Common myeloid progenitor, CD34-positive (primary cell): ENCODE measurements around the gene RIMKLA.
A peak's percentile ranks its signal among the peaks of the same experiment; 100 is the strongest.

Experiments
- CTCF ChIA-PET: fragments of 350-600 bp; sonication (Branson Sonifier 250); formaldehyde crosslinking; loops from one replicate; lab custom pipeline; 2021; ENCODE audit warnings: antibody characterized with exemption; lab: Charles Lee
- POLR2A ChIA-PET: fragments of 350-600 bp; sonication (Branson Sonifier 250); formaldehyde crosslinking; loops from one replicate; lab custom pipeline; 2021; ENCODE audit warnings: antibody characterized with exemption; lab: Charles Lee
- DNase-seq, 3 donors: peaks; one replicate each; pipeline versions ENCODE4 v3.0.0 to v3.0.0-alpha.2; 2013
- H3K27ac ChIP-seq, 2 experiments: 1 replicate in 1 of 2; 2 replicates in 1 of 2; pipeline ENCODE4 v1.7.0; 2013; ENCODE audit warnings: inconsistent platforms in 2 of 2, low read length in 2 of 2, mild to moderate bottlenecking in 2 of 2, low read depth in 1 of 2, moderate library complexity in 1 of 2; ENCODE audit not compliant: severe bottlenecking in 2 of 2, insufficient read depth in 1 of 2, poor library complexity in 1 of 2
- H3K27me3 ChIP-seq, 5 experiments: replicated peaks in 2 of 5; 1 replicate in 3 of 5; 2 replicates in 2 of 5; pipeline versions ENCODE4 v1.6.1 to v1.7.0; 2013; ENCODE audit warnings: low read length in 4 of 5, mild to moderate bottlenecking in 2 of 5, moderate library complexity in 2 of 5, inconsistent platforms in 1 of 5; ENCODE audit not compliant: insufficient read depth in 5 of 5, control insufficient read depth in 4 of 5
- H3K36me3 ChIP-seq, 4 experiments: 1 replicate in 2 of 4; 2 replicates in 2 of 4; pipeline versions ENCODE4 v1.6.1 to v1.7.0; 2013; ENCODE audit warnings: low read length in 3 of 4, control low read depth in 1 of 4, mild to moderate bottlenecking in 1 of 4; ENCODE audit not compliant: control insufficient read depth in 4 of 4, insufficient read depth in 4 of 4
- H3K4me1 ChIP-seq, 4 experiments: 1 replicate in 3 of 4; 2 replicates in 1 of 4; pipeline versions ENCODE4 v1.6.1 to v1.7.1; 2013; ENCODE audit warnings: low read length in 3 of 4, mild to moderate bottlenecking in 3 of 4, control low read depth in 1 of 4, inconsistent platforms in 1 of 4, moderate library complexity in 1 of 4; ENCODE audit not compliant: control insufficient read depth in 4 of 4, insufficient read depth in 4 of 4; ENCODE audit errors: control extremely low read depth in 1 of 4
- H3K4me3 ChIP-seq, 7 experiments: 1 replicate in 4 of 7; 2 replicates in 3 of 7; pipeline versions ENCODE4 v1.5.1 to v1.7.0; 2013; ENCODE audit warnings: mild to moderate bottlenecking in 7 of 7, low read length in 6 of 7, moderate library complexity in 6 of 7, inconsistent platforms in 2 of 7, low read depth in 2 of 7, control low read depth in 1 of 7; ENCODE audit not compliant: insufficient read depth in 4 of 7, control insufficient read depth in 1 of 7; ENCODE audit errors: extremely low read depth in 1 of 7
- H3K9me3 ChIP-seq, 5 experiments: 1 replicate in 4 of 5; 2 replicates in 1 of 5; pipeline versions ENCODE4 v1.6.1 to v1.7.1; 2013; ENCODE audit warnings: low read length in 4 of 5, mild to moderate bottlenecking in 2 of 5, inconsistent platforms in 1 of 5, low read depth in 1 of 5, moderate library complexity in 1 of 5; ENCODE audit not compliant: control insufficient read depth in 4 of 5, insufficient read depth in 2 of 5; ENCODE audit errors: control extremely low read depth in 1 of 5
- WGBS: methylation state at CpG from one replicate; pipeline ENCODE4 v1.1.5; 2013; ENCODE audit not compliant: insufficient coverage; 5-methylcytosine and 5-hydroxymethylcytosine counted together

RIMKLA gene

GRCh38 chr1:42370876-42371549 is 9.6 kb upstream of the RIMKLA start:
- CTCF ChIA-PET, result interaction anchor here (0.6 to 1.5 kb wide), 4 partner anchors 10 to 1010 kb away, joined by 3 to 4 read pairs (median 4); no protein-coding TSS in a partner anchor
- H3K9me3 ChIP-seq, result no peaks in the 10 kb centered on the region

GRCh38 chr1:42372796-42373195 is 7.8 kb upstream of the RIMKLA start:
- 90% methylated on average over 2 of the region's 2 CpGs for WGBS
- POLR2A ChIA-PET, result no interaction called here
- Histone ChIP-seq H3K4me1 (no peaks in the 10 kb centered on the region), H3K27me3 (peaks cover 0 to 5% (median 2%) of the 10 kb centered on the region in 5 experiments), H3K36me3 (no peaks in the 10 kb centered on the region), H3K9me3 (no peaks in the 10 kb centered on the region), H3K27ac (no peak overlapping the region), H3K4me3 (no peak overlapping the region)
- no peak for DNase-seq
- CTCF ChIA-PET, result interaction anchor here (1.5 kb wide), 1 partner anchor 12 kb away, joined by 4 read pairs; no protein-coding TSS in a partner anchor

More at GRCh38 chr1:42370876-42371549, 9.6 kb upstream of the RIMKLA start:
- Histone ChIP-seq H3K36me3 (no peaks in the 10 kb centered on the region), H3K4me3 (no peak overlapping the region), H3K4me1 (no peaks in the 10 kb centered on the region), H3K27me3 (peaks cover 0 to 5% (median 2%) of the 10 kb centered on the region in 5 experiments), H3K27ac (no peak overlapping the region)
- DNase-seq, result no peak
- POLR2A ChIA-PET, result no interaction called here

- no peaks in the 10 kb centered on the region for H3K9me3 ChIP-seq
- ChIA-PET CTCF (no interaction called here), POLR2A (no interaction called here)
- 2% methylated on average over 32 of the region's 34 CpGs for WGBS
- peak in 2 of 3 donors; percentile 39 to 57 for DNase-seq
- H3K27me3 ChIP-seq, result peaks cover 7 to 14% (median 10%) of the 10 kb centered on the region in 5 experiments
- no peaks in the 10 kb centered on the region for H3K36me3 ChIP-seq
- peaks cover 0 to 13% (median 11%) of the 10 kb centered on the region in 4 experiments for H3K4me1 ChIP-seq
- no peak overlapping the region for H3K27ac ChIP-seq
- peak overlapping the region; percentile 41 to 78 (median 65) for H3K4me3 ChIP-seq
These were observed 602 bp upstream of the RIMKLA start for GRCh38 chr1:42379794-42380585.

GRCh38 chr1:42381280-42381673 is 685 bp downstream of the RIMKLA start:
- H3K4me3 ChIP-seq, result peak overlapping the region; percentile 41 to 78 (median 65)
- ChIA-PET POLR2A (no interaction called here), CTCF (no interaction called here)
- no peaks in the 10 kb centered on the region for H3K36me3 ChIP-seq
- H3K9me3 ChIP-seq, result no peaks in the 10 kb centered on the region
- H3K4me1 ChIP-seq, result peaks cover 0 to 16% (median 13%) of the 10 kb centered on the region in 4 experiments
- no peak overlapping the region for H3K27ac ChIP-seq
- DNase-seq, result no peak
- WGBS, result 0% methylated on average over 5 of the region's 8 CpGs
- H3K27me3 ChIP-seq, result peaks cover 7 to 14% (median 10%) of the 10 kb centered on the region in 5 experiments

GRCh38 chr1:42385283-42385682 is 4.7 kb downstream of the RIMKLA start:
- H3K9me3 ChIP-seq, result no peaks in the 10 kb centered on the region
- peaks cover 7 to 14% (median 9%) of the 10 kb centered on the region in 5 experiments for H3K27me3 ChIP-seq
- peak in 2 of 3 donors; percentile 70 to 76 for DNase-seq
- H3K4me1 ChIP-seq, result peaks cover 0 to 12% (median 8%) of the 10 kb centered on the region in 4 experiments
- ChIA-PET CTCF (interaction anchor here (1.2 to 1.5 kb wide), 3 partner anchors 13 to 52 kb away, joined by 3 to 4 read pairs (median 4); no protein-coding TSS in a partner anchor), POLR2A (no interaction called here)
- WGBS, result no CpG with 5 or more reads among the region's 1 CpG
- no peak overlapping the region for H3K27ac ChIP-seq
- no peaks in the 10 kb centered on the region for H3K36me3 ChIP-seq
- H3K4me3 ChIP-seq, result no peak overlapping the region

GRCh38 chr1:42386051-42386450 is 5.5 kb downstream of the RIMKLA start:
- ChIA-PET CTCF (no interaction called here), POLR2A (no interaction called here)
- H3K9me3 ChIP-seq, result no peaks in the 10 kb centered on the region
- peaks cover 0 to 7% (median 4%) of the 10 kb centered on the region in 4 experiments for H3K4me1 ChIP-seq
- no peak overlapping the region for H3K4me3 ChIP-seq
- 100% methylated on average over 5 of the region's 6 CpGs for WGBS
- no peak for DNase-seq
- peaks cover 7 to 10% (median 9%) of the 10 kb centered on the region in 5 experiments for H3K27me3 ChIP-seq
- H3K36me3 ChIP-seq, result no peaks in the 10 kb centered on the region
- H3K27ac ChIP-seq, result no peak overlapping the region
